ENCODE measurements around the gene CALCOCO2. TPM values are rescaled to one million over a fixed set of nuclear protein-coding genes. Genes with fewer than 3 reads are reported as not detected.
"Not testable (repeated sequence)": the region's sequence is repeated elsewhere in the genome, so short reads cannot be mapped to it uniquely, and the experiment has no call there.

The CALCOCO2 gene
- total RNA-seq, 2 experiments from 2014 or later: 65.1 to 72.1 TPM

- peaks cover 47% of the 10 kb centered on the region for H3K4me1 Mint-ChIP-seq (ENCODE audit: low read depth)
- POLR2A ChIA-PET: no interaction called here
Observed at GRCh38 chr17:48831549-48831883, 681 bp downstream of the CALCOCO2 start.

DNA sequence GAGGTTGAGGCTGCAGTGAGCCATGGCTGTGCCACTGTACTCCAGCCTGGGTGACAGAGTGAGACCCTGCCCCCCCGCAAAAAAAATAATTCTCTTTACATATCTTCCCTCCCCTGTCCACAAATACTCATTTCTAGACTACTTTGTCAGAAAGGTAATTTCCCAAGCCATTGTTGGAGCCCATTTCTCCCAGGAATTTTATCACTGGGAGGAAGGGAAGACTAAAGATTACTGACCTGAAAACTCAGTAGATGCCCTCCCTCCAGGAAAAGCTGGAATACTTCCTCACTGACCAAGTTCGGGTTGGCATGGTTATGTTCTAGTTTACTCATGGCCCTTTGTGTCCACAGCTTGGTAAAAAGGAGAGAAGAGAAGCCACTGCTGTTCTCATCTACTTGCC lies 4.1 kb downstream of the CALCOCO2 start:
- Mint-ChIP-seq H3K4me1 (ENCODE audit: low read depth) (peaks cover 67% of the 10 kb centered on the region), H3K9me3 (no peaks in the 10 kb centered on the region), H3K36me3 (peaks cover 3% of the 10 kb centered on the region), H3K4me3 (no peak overlapping the region), H3K27me3 (peaks cover 3% of the 10 kb centered on the region), H3K27ac (no peak overlapping the region)
- ChIA-PET POLR2A (interaction anchor here (1.6 kb wide), 1 partner anchor 17 kb away, joined by 6 read pairs; no protein-coding TSS in a partner anchor), CTCF (interaction anchor here (0.6 to 3.5 kb wide), 7 partner anchors 20 to 156 kb away, joined by 3 to 26 read pairs (median 6); no protein-coding TSS in a partner anchor)
- DNase-seq: no peak
- intact Hi-C loops (cut with micrococcal nuclease): loop anchor here (10.0 kb wide), 1 partner anchor 360 kb away; no protein-coding TSS in a partner anchor

More at GRCh38 chr17:48831549-48831883, 681 bp downstream of the CALCOCO2 start:
- Mint-ChIP-seq H3K9me3 (no peaks in the 10 kb centered on the region), H3K4me3 (peak overlapping the region; percentile 94), H3K27me3 (peaks cover 2% of the 10 kb centered on the region), H3K27ac (peak overlapping the region; percentile 73), H3K36me3 (peaks cover 3% of the 10 kb centered on the region)
- intact Hi-C loops (cut with micrococcal nuclease): loop anchor here (1.0 to 10.0 kb wide), 2 partner anchors 61 to 363 kb away; partner anchors contain the start of gene ATP5MC1
- DNase-seq: no peak
- CTCF ChIA-PET: interaction anchor here (0.8 to 3.2 kb wide), 4 partner anchors 18 to 153 kb away, joined by 3 to 18 read pairs (median 4); no protein-coding TSS in a partner anchor

- CTCF ChIA-PET: interaction anchor here (0.6 to 3.5 kb wide), 5 partner anchors 21 to 235 kb away, joined by 3 to 26 read pairs (median 6); no protein-coding TSS in a partner anchor
- Mint-ChIP-seq H3K27me3 (peaks cover 3% of the 10 kb centered on the region), H3K36me3 (peaks cover 3% of the 10 kb centered on the region), H3K4me1 (ENCODE audit: low read depth) (peaks cover 74% of the 10 kb centered on the region), H3K4me3 (no peak overlapping the region), H3K27ac (no peak overlapping the region), H3K9me3 (no peaks in the 10 kb centered on the region)
- POLR2A ChIA-PET: interaction anchor here (0.5 to 1.2 kb wide), 3 partner anchors 15 to 347 kb away, joined by 3 read pairs; no protein-coding TSS in a partner anchor
- intact Hi-C loops (cut with micrococcal nuclease): loop anchor here (10.0 kb wide), 1 partner anchor 359 kb away; no protein-coding TSS in a partner anchor
- peak; percentile 17 for DNase-seq
Observed at GRCh38 chr17:48835971-48836370, 5.1 kb downstream of the CALCOCO2 start.

- H3K27me3 Mint-ChIP-seq, H3K27ac Mint-ChIP-seq, POLR2A ChIA-PET, H3K4me3 Mint-ChIP-seq, H3K9me3 Mint-ChIP-seq, H3K36me3 Mint-ChIP-seq, CTCF ChIA-PET: not testable (repeated sequence)
- peaks cover 78% of the 10 kb centered on the region for H3K4me1 Mint-ChIP-seq (ENCODE audit: low read depth)
- intact Hi-C loops (cut with micrococcal nuclease): loop anchor here (10.0 kb wide), 1 partner anchor 357 kb away; no protein-coding TSS in a partner anchor
- DNase-seq: peak; percentile 26
Observed at GRCh38 chr17:48837458-48837857, 6.6 kb downstream of the CALCOCO2 start.

GRCh38 chr17:48840441-48840840 lies 9.6 kb downstream of the CALCOCO2 start:
- no peaks in the 10 kb centered on the region for H3K9me3 Mint-ChIP-seq
- CTCF ChIA-PET: interaction anchor here (1.0 to 1.2 kb wide), 2 partner anchors 38 to 44 kb away, joined by 4 read pairs; no protein-coding TSS in a partner anchor

DNA sequence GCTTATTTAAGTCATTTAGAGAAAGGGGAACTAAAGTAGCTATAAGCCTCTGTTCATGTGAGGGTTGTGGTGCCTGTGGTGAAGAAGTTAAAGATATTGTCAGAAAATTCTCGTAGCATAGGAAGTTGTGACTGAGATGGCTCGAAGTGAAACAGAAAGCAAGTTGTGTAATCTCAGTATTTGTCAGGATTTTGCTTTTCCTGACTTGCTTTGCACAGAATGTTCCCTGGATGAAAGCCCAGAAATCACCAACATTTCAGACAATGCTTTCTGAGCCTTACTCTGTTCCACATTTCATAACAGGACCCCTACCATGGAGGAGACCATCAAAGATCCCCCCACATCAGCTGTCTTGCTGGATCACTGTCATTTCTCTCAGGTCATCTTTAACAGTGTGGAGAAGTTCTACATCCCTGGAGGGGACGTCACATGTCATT lies 10.6 kb downstream of the CALCOCO2 start:
- peaks cover 10% of the 10 kb centered on the region for H3K36me3 Mint-ChIP-seq
- POLR2A ChIA-PET: interaction anchor here (0.6 to 1.0 kb wide), 2 partner anchors 51 to 713 kb away, joined by 3 to 5 read pairs; partner anchors contain the start of gene ATP5MC1
- CTCF ChIA-PET: interaction anchor here (0.5 to 1.1 kb wide), 6 partner anchors 20 to 118 kb away, joined by 3 to 8 read pairs (median 3); partner anchors contain the start of gene SNF8
- peak overlapping the region; percentile 46 for H3K4me3 Mint-ChIP-seq
- intact Hi-C loops (cut with micrococcal nuclease): loop anchor here (1.0 to 2.0 kb wide), 3 partner anchors 11 to 73 kb away; partner anchors contain the start of gene TTLL6
- peaks cover 1% of the 10 kb centered on the region for H3K27me3 Mint-ChIP-seq
- H3K4me1 Mint-ChIP-seq (ENCODE audit: low read depth): peaks cover 48% of the 10 kb centered on the region
- peak; percentile 48 for DNase-seq
- H3K9me3 Mint-ChIP-seq: no peaks in the 10 kb centered on the region
- peak overlapping the region; percentile 45 for H3K27ac Mint-ChIP-seq

More at GRCh38 chr17:48840441-48840840, 9.6 kb downstream of the CALCOCO2 start:
- DNase-seq: no peak
- intact Hi-C loops (cut with micrococcal nuclease): loop anchor here (2.0 kb wide), 2 partner anchors 24 to 74 kb away; partner anchors contain the start of gene TTLL6
- Mint-ChIP-seq H3K4me1 (ENCODE audit: low read depth) (peaks cover 57% of the 10 kb centered on the region), H3K4me3 (no peak overlapping the region), H3K36me3 (peaks cover 12% of the 10 kb centered on the region), H3K27ac (no peak overlapping the region), H3K27me3 (peaks cover 3% of the 10 kb centered on the region)
- POLR2A ChIA-PET: no interaction called here

- Mint-ChIP-seq H3K27me3 (no peaks in the 10 kb centered on the region), H3K4me3 (no peak overlapping the region), H3K36me3 (peaks cover 12% of the 10 kb centered on the region), H3K27ac (no peak overlapping the region), H3K9me3 (no peaks in the 10 kb centered on the region), H3K4me1 (ENCODE audit: low read depth) (peaks cover 37% of the 10 kb centered on the region)
- POLR2A ChIA-PET: no interaction called here
- CTCF ChIA-PET: interaction anchor here (0.9 kb wide), 1 partner anchor 29 kb away, joined by 4 read pairs; no protein-coding TSS in a partner anchor
- DNase-seq: no peak
- intact Hi-C loops (cut with micrococcal nuclease): no loop called here
Observed at GRCh38 chr17:48842746-48843145, 11.9 kb downstream of the CALCOCO2 start.

DNA sequence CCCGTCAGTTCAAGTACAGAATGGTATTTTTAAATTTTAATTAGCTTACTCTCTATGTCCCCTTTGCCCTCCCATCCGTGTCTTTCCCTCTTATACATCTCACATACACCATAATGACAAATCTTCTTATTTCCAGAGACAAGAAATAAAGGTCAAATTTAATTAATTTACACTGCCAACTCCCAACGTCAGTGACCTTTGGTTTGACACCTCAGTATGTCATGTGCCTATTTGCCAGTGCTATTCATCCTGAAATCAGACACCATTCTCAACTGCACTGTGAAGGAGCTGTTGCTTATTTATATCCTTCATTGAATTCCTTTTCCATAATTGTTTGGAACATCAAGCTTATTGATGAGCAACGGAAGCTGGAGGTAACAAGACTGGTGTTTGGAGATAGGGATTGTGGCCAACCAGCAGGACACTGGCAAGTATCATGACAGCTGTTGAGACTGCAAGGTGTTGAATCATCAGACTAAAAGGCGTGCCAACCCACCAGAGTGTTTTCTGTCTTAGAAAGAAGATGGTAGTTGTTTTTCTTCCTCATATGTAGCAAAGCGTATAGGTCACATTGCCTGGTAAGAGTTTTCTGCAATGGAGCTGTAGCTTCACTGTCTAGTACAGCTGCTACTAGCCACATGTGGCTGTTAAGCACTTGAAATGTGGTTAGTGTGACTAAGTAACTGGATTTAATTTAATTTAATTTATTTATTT lies 12.5 kb downstream of the CALCOCO2 start:
- Mint-ChIP-seq H3K36me3 (peaks cover 17% of the 10 kb centered on the region), H3K4me3 (no peak overlapping the region), H3K4me1 (ENCODE audit: low read depth) (peaks cover 31% of the 10 kb centered on the region), H3K27me3 (no peaks in the 10 kb centered on the region), H3K27ac (no peak overlapping the region), H3K9me3 (no peaks in the 10 kb centered on the region)
- CTCF ChIA-PET: interaction anchor here (0.9 kb wide), 1 partner anchor 29 kb away, joined by 4 read pairs; no protein-coding TSS in a partner anchor
- no peak for DNase-seq
- intact Hi-C loops (cut with micrococcal nuclease): no loop called here
- POLR2A ChIA-PET: no interaction called here

GRCh38 chr17:48850792-48851323 lies 20.0 kb downstream of the CALCOCO2 start:
- Mint-ChIP-seq H3K9me3 (no peaks in the 10 kb centered on the region), H3K4me1 (ENCODE audit: low read depth) (peaks cover 4% of the 10 kb centered on the region), H3K27ac (no peak overlapping the region), H3K4me3 (no peak overlapping the region), H3K27me3 (no peaks in the 10 kb centered on the region), H3K36me3 (peaks cover 39% of the 10 kb centered on the region)
- ChIA-PET POLR2A (no interaction called here), CTCF (interaction anchor here (0.6 kb wide), 1 partner anchor 35 kb away, joined by 3 read pairs; no protein-coding TSS in a partner anchor)
- intact Hi-C loops (cut with micrococcal nuclease): no loop called here
- no peak for DNase-seq

DNA sequence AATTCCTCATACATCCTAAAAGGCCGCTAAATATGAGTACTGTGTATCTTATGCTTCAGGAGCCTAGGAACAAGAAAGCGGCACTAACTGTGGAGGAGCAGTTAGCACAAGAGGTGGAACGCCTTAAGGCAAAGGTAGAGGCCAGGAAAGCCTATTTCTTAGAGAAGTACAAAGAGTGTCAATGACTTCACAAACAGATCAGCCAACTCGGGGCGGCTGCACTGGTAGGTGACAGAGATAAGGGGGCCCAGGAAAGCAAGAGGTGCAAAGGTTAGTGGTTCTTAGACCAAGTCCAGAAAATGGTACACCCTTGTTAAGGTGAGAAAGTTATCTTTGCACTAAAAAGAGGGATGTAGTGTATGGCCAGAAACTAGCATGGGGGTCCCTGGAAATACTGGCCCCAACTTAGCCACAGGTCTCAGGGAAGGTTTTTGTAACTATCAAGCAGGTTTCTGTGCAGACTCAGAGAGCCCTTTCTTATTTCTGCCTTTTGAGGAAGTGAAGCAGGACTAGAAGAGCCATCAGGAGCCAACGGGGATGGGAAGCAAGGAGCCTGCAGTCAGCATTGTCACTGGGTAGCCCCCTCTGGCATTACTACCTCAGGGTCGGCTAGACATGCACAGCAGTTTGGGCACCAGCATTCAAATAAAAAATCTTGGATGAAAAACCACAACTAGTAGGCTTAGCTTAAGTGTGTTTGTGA lies 24.1 kb downstream of the CALCOCO2 start:
- H3K36me3 Mint-ChIP-seq: peaks cover 29% of the 10 kb centered on the region
- peaks cover 6% of the 10 kb centered on the region for H3K4me1 Mint-ChIP-seq (ENCODE audit: low read depth)
- no peak overlapping the region for H3K27ac Mint-ChIP-seq
- ChIA-PET POLR2A (no interaction called here), CTCF (no interaction called here)
- no peak overlapping the region for H3K4me3 Mint-ChIP-seq
- no peak for DNase-seq
- no peaks in the 10 kb centered on the region for H3K27me3 Mint-ChIP-seq
- intact Hi-C loops (cut with micrococcal nuclease): no loop called here
- H3K9me3 Mint-ChIP-seq: no peaks in the 10 kb centered on the region

DNA sequence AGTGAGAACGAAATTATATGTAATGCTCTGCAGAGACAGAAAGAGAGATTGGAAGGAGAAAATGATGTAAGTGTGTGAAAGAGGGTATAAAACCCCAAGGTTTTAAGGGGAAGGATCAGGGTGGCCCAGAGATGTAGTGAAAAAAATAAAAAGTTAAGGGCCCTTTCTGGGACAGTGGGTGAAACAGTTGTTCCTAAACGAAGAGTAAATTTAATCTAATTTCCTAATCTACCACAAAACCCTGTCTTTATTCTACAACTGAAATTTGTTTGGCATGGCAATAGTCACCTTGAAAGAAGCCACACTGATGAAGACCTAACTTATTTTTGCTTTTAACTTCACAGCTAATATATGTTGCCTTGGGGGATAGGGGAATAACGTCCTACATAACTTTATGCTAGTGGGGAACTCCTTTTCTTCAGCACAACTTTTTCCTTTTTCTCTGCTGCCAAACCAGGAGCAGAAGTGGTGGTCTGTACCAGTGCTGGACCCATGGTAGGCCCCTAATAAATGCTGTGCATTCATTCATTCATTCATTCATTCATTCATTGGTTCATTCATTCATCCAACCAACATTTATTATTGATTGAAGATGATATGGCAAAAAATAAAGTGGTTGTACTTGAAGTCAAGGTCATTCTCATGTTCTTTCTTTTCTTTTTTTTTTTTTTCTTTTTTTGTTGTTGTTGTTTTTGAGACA lies 25.4 kb downstream of the CALCOCO2 start:
- H3K4me1 Mint-ChIP-seq (ENCODE audit: low read depth): peaks cover 3% of the 10 kb centered on the region
- no peak for DNase-seq
- ChIA-PET POLR2A (no interaction called here), CTCF (no interaction called here)
- intact Hi-C loops (cut with micrococcal nuclease): no loop called here
- H3K4me3 Mint-ChIP-seq: no peak overlapping the region
- H3K9me3 Mint-ChIP-seq: no peaks in the 10 kb centered on the region
- H3K27ac Mint-ChIP-seq: no peak overlapping the region
- H3K36me3 Mint-ChIP-seq: peaks cover 30% of the 10 kb centered on the region
- H3K27me3 Mint-ChIP-seq: no peaks in the 10 kb centered on the region

Data from activated CD4-positive, alpha-beta memory T cell treated with anti-CD3 and anti-CD28 coated beads for 36 hours (primary cell).